Parietal lobe (tissue), 1 donor: ENCODE data around the gene EFNB2. TPM values are rescaled to one million over a fixed set of nuclear protein-coding genes. Genes with fewer than 3 reads are reported as not detected.

Experiments
- total RNA-seq: library from RNA; depleted of rRNA; stranded (reverse); fragments of >200 nt; gene quantifications from one replicate; pipeline ENCODE4 v1.2.3, GENCODE V29; 2014

The EFNB2 gene
- total RNA-seq, result 99.2 TPM

GRCh38 chr13:106535552-106536243 lies at the start of gene EFNB2:
Gene EFNB2, minus strand, starts transcription at chr13:106535662. Its CDS starts 698 bp downstream, at chr13:106534964.

GRCh38 chr13:106567474-106568298 lies 32.2 kb upstream of the EFNB2 start, which contains the start of gene ARGLU1:
Gene ARGLU1, minus strand, starts transcription at chr13:106568137. Its CDS starts 218 bp downstream, at chr13:106567919.

Other genes with a start within 250 kb of the EFNB2 start
- gene ARGLU1, start 32.5 kb upstream of the EFNB2 start, total RNA-seq, result 270 TPM